HepG2 (cell line): ENCODE data around the gene MAPK4. TPM values are rescaled to one million over a fixed set of nuclear protein-coding genes. Genes with fewer than 3 reads are reported as not detected.
A peak's percentile ranks its signal among the peaks of the same experiment; 100 is the strongest.

ENCODE experiments used
- ATAC-seq: fragments of 200-7000 bp; cut with Tn5 transposase; 3 replicates; pipeline ENCODE4 v1.9.1; 2020; ENCODE audit warnings: mild to moderate bottlenecking, moderate library complexity
- BruUV-seq: library from RNA; stranded (reverse); fragments of 400-500 nt; replicated peaks from 2 replicates; lab custom pipeline; 2021; lab: Mats Ljungman, UMichigan
- CTCF ChIA-PET: fragments of 300-600 bp; formaldehyde crosslinking; extraction: SDS; loops from one replicate; lab custom pipeline; 2021; ENCODE audit warnings: low total read pairs, inconsistent platforms, low intra/inter-chr PET ratio; lab: Yijun Ruan, JAX
- POLR2A ChIA-PET: fragments of 350-600 bp; sonication (Branson Sonifier 250); formaldehyde crosslinking; loops from one replicate; lab custom pipeline; 2020; ENCODE audit warnings: antibody characterized with exemption, inconsistent platforms; lab: Yijun Ruan, JAX
- DNase-seq: peaks from one replicate; pipeline ENCODE4 v3.0.0-alpha.2; 2015; ENCODE audit warnings: low spot score
- FAIRE-seq: peaks from 3 replicates; lab custom pipeline; 2011; peaks lifted over from hg19 to GRCh38; lab: Jason Lieb, UNC
- H2AFZ ChIP-seq: one replicate; pipeline ENCODE4 v1.6.1; 2011; ENCODE audit warnings: low read length, inconsistent platforms
- H3K27ac ChIP-seq: fragments of 300-600 bp; 3 replicates; pipeline ENCODE4 v1.8.0; 2011; ENCODE audit warnings: mixed run types, mild to moderate bottlenecking, mixed read lengths, low read length, inconsistent platforms; ENCODE audit not compliant: insufficient read depth; ENCODE audit errors: extremely low read length
- H3K27me3 ChIP-seq, 2 experiments: fragments of 200-600 bp in 1 of 2; 2 replicates in 1 of 2; 3 replicates in 1 of 2; pipeline versions ENCODE4 v1.6.0 to v1.8.0; 2011; ENCODE audit warnings: low read length in 2 of 2, mild to moderate bottlenecking in 2 of 2, moderate library complexity in 2 of 2, inconsistent platforms in 1 of 2; ENCODE audit not compliant: insufficient read depth in 2 of 2, control insufficient read depth in 1 of 2
- H3K36me3 ChIP-seq, 2 experiments: fragments of 200-600 bp in 1 of 2; replicated peaks in 1 of 2; 2 replicates in 1 of 2; 3 replicates in 1 of 2; pipeline versions ENCODE4 v1.5.1 to v1.8.0; 2011; ENCODE audit warnings: low read length in 2 of 2, inconsistent platforms in 1 of 2; ENCODE audit not compliant: insufficient read depth in 2 of 2, control insufficient read depth in 1 of 2
- H3K4me1 ChIP-seq: 2 replicates; pipeline ENCODE4 v1.5.1; 2012; ENCODE audit warnings: low read length, inconsistent platforms; ENCODE audit not compliant: insufficient read depth
- H3K4me2 ChIP-seq: 2 replicates; pipeline ENCODE4 v1.6.0; 2011; ENCODE audit warnings: low read depth, low read length, inconsistent platforms
- H3K4me3 ChIP-seq, 3 experiments: fragments of 200-600 bp in 1 of 3; sonication (generic), shearing (Covaris generic) in 1 of 3; replicated peaks in 1 of 3; 2 replicates each; pipeline ENCODE4 v1.5.1; 2011 to 2016; ENCODE audit warnings: low read length in 3 of 3, inconsistent platforms in 2 of 3, low read depth in 2 of 3, mild to moderate bottlenecking in 2 of 3, control low read depth in 1 of 3, mixed read lengths in 1 of 3; ENCODE audit not compliant: insufficient read depth in 1 of 3
- H3K79me2 ChIP-seq: one replicate; pipeline ENCODE4 v1.6.1; 2011; ENCODE audit warnings: low read length, inconsistent platforms; ENCODE audit not compliant: insufficient read depth
- H3K9ac ChIP-seq: 2 replicates; pipeline ENCODE4 v1.6.0; 2011; ENCODE audit warnings: mild to moderate bottlenecking, low read depth, low read length, inconsistent platforms; ENCODE audit not compliant: insufficient read depth
- H3K9me3 ChIP-seq: 2 replicates; pipeline ENCODE4 v1.5.1; 2012; ENCODE audit warnings: mild to moderate bottlenecking, low read length
- H4K20me1 ChIP-seq: 2 replicates; pipeline ENCODE4 v1.6.0; 2011; ENCODE audit warnings: inconsistent platforms, mild to moderate bottlenecking, low read length, moderate library complexity; ENCODE audit not compliant: insufficient read depth
- ELF1 ChIP-seq: sonication (generic); formaldehyde crosslinking; IDR thresholded peaks from 2 replicates; pipeline ENCODE4 v1.4.0; 2020; ENCODE audit warnings: missing genetic modification reagents
- GPN1 ChIP-seq: sonication (generic); formaldehyde crosslinking; IDR thresholded peaks from 2 replicates; pipeline ENCODE4 v1.5.1; 2020; ENCODE audit warnings: missing genetic modification reagents, borderline replicate concordance
- HDAC1 ChIP-seq: sonication (generic); formaldehyde crosslinking; IDR thresholded peaks from 2 replicates; pipeline ENCODE4 v1.5.1; 2020; ENCODE audit warnings: mild to moderate bottlenecking, missing genetic modification reagents
- HNF4A ChIP-seq: sonication (generic); formaldehyde crosslinking; IDR thresholded peaks from 2 replicates; pipeline ENCODE4 v1.4.0; 2020; ENCODE audit warnings: missing genetic modification reagents
- RARG ChIP-seq: sonication (generic); formaldehyde crosslinking; IDR thresholded peaks from 2 replicates; pipeline ENCODE4 v1.4.0; 2020; ENCODE audit warnings: low read depth, mild to moderate bottlenecking, missing genetic modification reagents
- RNF219 ChIP-seq: sonication (generic); formaldehyde crosslinking; IDR thresholded peaks from 2 replicates; pipeline ENCODE4 v1.5.0; 2020; ENCODE audit warnings: mild to moderate bottlenecking, missing genetic modification reagents
- RORA ChIP-seq: sonication (generic); formaldehyde crosslinking; IDR thresholded peaks from 2 replicates; pipeline ENCODE4 v1.5.0; 2020; ENCODE audit warnings: mild to moderate bottlenecking, missing genetic modification reagents, moderate library complexity
- SMAD3 ChIP-seq: sonication (generic); formaldehyde crosslinking; IDR thresholded peaks from 2 replicates; pipeline ENCODE4 v1.4.0; 2020; ENCODE audit warnings: missing genetic modification reagents
- ZNF468 ChIP-seq: sonication (generic); formaldehyde crosslinking; IDR thresholded peaks from 2 replicates; pipeline ENCODE4 v1.8.0; 2022; ENCODE audit warnings: mild to moderate bottlenecking, moderate library complexity, missing genetic modification reagents
- ZNF670 ChIP-seq: sonication (generic); formaldehyde crosslinking; IDR thresholded peaks from 2 replicates; pipeline ENCODE4 v1.8.0; 2022; ENCODE audit warnings: mild to moderate bottlenecking, missing genetic modification reagents, borderline replicate concordance
- ZZZ3 ChIP-seq: sonication (generic); formaldehyde crosslinking; IDR thresholded peaks from 2 replicates; pipeline ENCODE4 v1.4.0; 2020; ENCODE audit warnings: missing genetic modification reagents, mild to moderate bottlenecking, borderline replicate concordance
- WGBS: methylation state at CpG from one replicate; pipeline ENCODE4 v1.1.6; 2017; ENCODE audit warnings: low lambda C conversion rate; 5-methylcytosine and 5-hydroxymethylcytosine counted together
- in situ Hi-C: cut with HindIII; loops from 2 replicates; pipeline ENCODE4 v1.10.0; 2017; ENCODE audit warnings: low pct_unique_long_range_greater_than_20kb; ENCODE audit not compliant: extremely low pct_ligation_motif_present
- intact Hi-C: fragments of 100-400 bp; cut with micrococcal nuclease; formaldehyde crosslinking; loops from one replicate; pipeline ENCODE4 v1.10.0; 2022; ENCODE audit not compliant: unreplicated experiment
- polyA plus RNA-seq, 8 experiments: library from polyadenylated mRNA; depleted of rRNA in 3 of 8; stranded (reverse) in 7 of 8; unstranded in 1 of 8; fragments of >200 nt; fragmentation: Illumina TruSeq in 4 of 8; extraction: Trizol in 4 of 8; gene quantifications; 2 replicates each; pipeline versions ENCODE4 v1.2.1 to v1.2.3, GENCODE V29; 2011 to 2016; ENCODE audit warnings: low read depth in 4 of 8, missing spikeins in 1 of 8, mixed read lengths in 1 of 8; ENCODE audit not compliant: insufficient read depth in 1 of 8
- total RNA-seq, 5 experiments: library from RNA; depleted of rRNA; stranded (reverse); fragments of >200 nt; fragmentation: Illumina TruSeq; extraction: Trizol; gene quantifications; 2 replicates each; pipeline ENCODE4 v1.2.3, GENCODE V29; 2016; ENCODE audit warnings: low read depth in 1 of 5

The MAPK4 gene
- total and polyA plus RNA-seq, 2 of the 13 experiments (the other 11 are each of a cell fraction or from before 2014, with no cell fraction given): not detected

- H3K4me2 ChIP-seq: no peak overlapping the region
- H3K27ac ChIP-seq: no peak overlapping the region
- H3K4me1 ChIP-seq: peaks cover 35% of the 10 kb centered on the region
- H2AFZ ChIP-seq: no peak overlapping the region
- ChIA-PET CTCF (no interaction called here), POLR2A (no interaction called here)
- H3K79me2 ChIP-seq: no peaks in the 10 kb centered on the region
- WGBS: 85% methylated on average over 5 of the region's 5 CpGs
- H3K27me3 ChIP-seq: no peaks in the 10 kb centered on the region
- H3K36me3 ChIP-seq: no peaks in the 10 kb centered on the region
- H4K20me1 ChIP-seq: no peaks in the 10 kb centered on the region
- no peak for TF ChIP-seq ZZZ3
- TF ChIP-seq RORA (CRISPR knock-in tag): no peak
- peak; percentile 51 for TF ChIP-seq HNF4A (CRISPR knock-in tag)
- no peak overlapping the region for H3K9ac ChIP-seq
- in situ Hi-C loops: no loop called here
- no peak overlapping the region for H3K4me3 ChIP-seq
- FAIRE-seq: no peak
- BruUV-seq: no TSS peak
- DNase-seq: no peak
- intact Hi-C loops: no loop called here
- H3K9me3 ChIP-seq: peaks cover 9% of the 10 kb centered on the region
- ATAC-seq: no peak
These were observed 56.7 kb downstream of the MAPK4 start for GRCh38 chr18:50616484-50617048.

DNA sequence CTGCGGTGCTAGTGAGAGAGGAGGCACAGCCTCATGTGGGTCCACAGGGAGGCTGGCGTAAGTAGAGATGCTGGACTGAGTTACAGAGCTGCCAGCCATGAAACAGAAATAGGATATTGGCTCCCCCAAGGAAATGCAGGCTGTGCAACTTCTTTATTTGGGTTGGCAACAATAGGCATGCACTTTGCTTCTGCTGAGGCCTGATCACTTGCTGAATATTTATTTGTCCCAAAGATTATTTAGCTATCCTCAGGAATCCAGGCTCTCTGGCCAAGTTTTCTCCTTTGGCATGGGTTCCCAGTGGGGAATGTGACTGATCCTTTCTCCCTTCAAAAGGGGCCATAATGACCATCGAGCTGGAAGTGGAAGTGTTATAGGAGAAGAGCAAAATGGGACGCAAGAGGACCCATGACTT, 60.0 kb downstream of the MAPK4 start:
- intact Hi-C loops: no loop called here
- no peak overlapping the region for H3K27ac ChIP-seq
- FAIRE-seq: no peak

More for the DNA sequence above, 60.0 kb downstream of the MAPK4 start:
- H3K4me2 ChIP-seq: no peak overlapping the region
- H3K4me3 ChIP-seq: no peak overlapping the region
- no peak for ATAC-seq
- no peak for DNase-seq
- 63% methylated on average over 4 of the region's 4 CpGs for WGBS
- no TSS peak for BruUV-seq
- H3K36me3 ChIP-seq: no peaks in the 10 kb centered on the region
- no peaks in the 10 kb centered on the region for H3K27me3 ChIP-seq
- no peaks in the 10 kb centered on the region for H3K79me2 ChIP-seq
- ChIA-PET CTCF (no interaction called here), POLR2A (no interaction called here)
- in situ Hi-C loops: no loop called here
- TF ChIP-seq GPN1 (CRISPR knock-in tag): no peak
- TF ChIP-seq HDAC1 (CRISPR knock-in tag): no peak
- no peak for TF ChIP-seq ZNF468 (CRISPR knock-in tag)
- no peak for TF ChIP-seq SMAD3 (CRISPR knock-in tag)
- no peak for TF ChIP-seq RNF219 (CRISPR knock-in tag)
- TF ChIP-seq ZNF670: no peak
- no peak for TF ChIP-seq ELF1 (CRISPR knock-in tag)
- TF ChIP-seq RARG: no peak
- no peak overlapping the region for H3K9ac ChIP-seq
- H3K4me1 ChIP-seq: peaks cover 18% of the 10 kb centered on the region
- H2AFZ ChIP-seq: no peak overlapping the region
- H3K9me3 ChIP-seq: no peaks in the 10 kb centered on the region
- H4K20me1 ChIP-seq: no peaks in the 10 kb centered on the region
